Motor neuron (in vitro differentiated cells): Measurements from ENCODE around the gene MADCAM1. TPM values are rescaled to one million over a fixed set of nuclear protein-coding genes. Genes with fewer than 3 reads are reported as not detected.
A peak's percentile ranks its signal among the peaks of the same experiment; 100 is the strongest.

ENCODE experiments used
- ATAC-seq, 8 experiments: fragments of 200-7000 bp; cut with Tn5 transposase; replicated peaks in 6 of 8; 2 replicates each; pipeline ENCODE4 v1.8.0; 2021; ENCODE audit warnings: mild to moderate bottlenecking in 8 of 8, moderate library complexity in 8 of 8
- H3K27ac ChIP-seq, 2 donors: fragments of 250-450 bp; sonication (Bioruptor Pico); 2 replicates each; pipeline ENCODE4 v1.9.0; 2021; ENCODE audit warnings: antibody characterized with exemption in 2 of 2, mild to moderate bottlenecking in 2 of 2, moderate library complexity in 1 of 2
- H3K4me1 ChIP-seq, 2 donors: fragments of 250-450 bp; sonication (Bioruptor Pico); replicated peaks in 1 of 2; 2 replicates each; pipeline ENCODE4 v1.6.1; 2021; ENCODE audit warnings: antibody characterized with exemption in 2 of 2, mild to moderate bottlenecking in 2 of 2, moderate library complexity in 1 of 2
- H3K4me3 ChIP-seq, 5 donors: fragments of 250-450 bp; sonication (Bioruptor Pico); 2 replicates each; pipeline ENCODE4 v1.9.0; 2021; ENCODE audit warnings: antibody characterized with exemption in 5 of 5, mild to moderate bottlenecking in 5 of 5, moderate library complexity in 4 of 5
- WGBS, 10 experiments: fragments of 450-650 bp; shearing (Covaris generic); methylation state at CpG; one replicate each; pipeline ENCODE4 v1.0.0; 2022; 5-methylcytosine and 5-hydroxymethylcytosine counted together
- in situ Hi-C, 9 experiments: fragments of 400-800 bp; cut with MboI; loops; one replicate each; pipeline ENCODE4 v1.15.0; 2021; ENCODE audit warnings: low sequenced_read_pairs in 9 of 9, low pct_unique_long_range_greater_than_20kb in 2 of 9; ENCODE audit not compliant: unreplicated experiment in 9 of 9
- total RNA-seq, 8 experiments: library from RNA; unstranded; fragments of 300-600 nt; gene quantifications; 2 replicates each; pipeline versions ENCODE4 v1.2.3 to v1.2.4, GENCODE V29; 2022

MADCAM1 gene
- total RNA-seq, 8 experiments from 2014 or later: 0.27 to 1.3 (median 0.57) TPM

- no peak for ATAC-seq
- peak overlapping the region; percentile 91 to 92 for H3K27ac ChIP-seq
- peaks cover 13 to 17% of the 10 kb centered on the region in 2 donors for H3K4me1 ChIP-seq
- in situ Hi-C loops: no loop called here
- WGBS, 10 experiments: 33 to 100% (median 81%) methylated on average over 1 to 12 of the region's 38 CpGs; no CpG with 5 or more reads in 4 of the 10 experiments
- H3K4me3 ChIP-seq: peak overlapping the region; percentile 71 to 83 (median 79)
These were observed 34.1 kb downstream of the MADCAM1 start for GRCh38 chr19:530134-531008.

- in situ Hi-C loops: no loop called here
- ATAC-seq: peak; percentile 58 to 85 (median 77)
- 0% methylated on average over 4 of the region's 103 CpGs; no CpG with 5 or more reads in 9 of the 10 experiments for WGBS, 10 experiments
- Histone ChIP-seq H3K4me3 (peak overlapping the region; percentile 71 to 83 (median 79)), H3K4me1 (peaks cover 13 to 14% of the 10 kb centered on the region in 2 donors), H3K27ac (peak overlapping the region; percentile 91 to 92)
These were observed 34.9 kb downstream of the MADCAM1 start for GRCh38 chr19:531009-531752.

GRCh38 chr19:531753-532560 is 35.7 kb downstream of the MADCAM1 start, which contains the start of gene CDC34:
Gene CDC34 (plus strand): TSS chr19:531760. CDS start chr19:531932, 172 bp downstream.
- in situ Hi-C loops: no loop called here
- H3K4me3 ChIP-seq: peak within 1 kb of the TSS; percentile 71 to 83 (median 79)
- ATAC-seq: peak; percentile 2 to 31 (median 10)
- WGBS, 10 experiments: 0% methylated on average over 1 to 18 of the region's 84 CpGs; no CpG with 5 or more reads in 7 of the 10 experiments
- H3K27ac ChIP-seq: peak within 1 kb of the TSS; percentile 91 to 92
- H3K4me1 ChIP-seq: peaks cover 13% of the 10 kb centered on the region in 2 donors

GRCh38 chr19:532561-533363 is 36.5 kb downstream of the MADCAM1 start:
- ATAC-seq: peak; percentile 16 to 34 (median 24)
- in situ Hi-C loops: no loop called here
- WGBS, 10 experiments: 0 to 2% (median 1%) methylated on average over 1 to 21 of the region's 47 CpGs; no CpG with 5 or more reads in 4 of the 10 experiments
- H3K4me1 ChIP-seq: peaks cover 13% of the 10 kb centered on the region in 2 donors
- H3K27ac ChIP-seq: peak overlapping the region; percentile 91 to 92
- peak overlapping the region; percentile 71 to 83 (median 79) for H3K4me3 ChIP-seq

- Histone ChIP-seq H3K4me3 (peak overlapping the region; percentile 71 to 83 (median 79)), H3K27ac (peak overlapping the region; percentile 91 to 92), H3K4me1 (peaks cover 13% of the 10 kb centered on the region in 2 donors)
- ATAC-seq: no peak
- in situ Hi-C loops: no loop called here
- 6 to 100% (median 73%) methylated on average over 1 to 6 of the region's 25 CpGs; no CpG with 5 or more reads in 5 of the 10 experiments for WGBS, 10 experiments
These were observed 37.2 kb downstream of the MADCAM1 start for GRCh38 chr19:533364-534058.

GRCh38 chr19:534088-534487 is 37.8 kb downstream of the MADCAM1 start:
- peaks cover 13% of the 10 kb centered on the region in 2 donors for H3K4me1 ChIP-seq
- ATAC-seq: no peak
- no peak overlapping the region for H3K27ac ChIP-seq
- in situ Hi-C loops: no loop called here
- peak overlapping the region in 3 of 5 donors; percentile 71 to 83 (median 72) for H3K4me3 ChIP-seq
- 80 to 92% methylated on average over 1 to 2 of the region's 14 CpGs; no CpG with 5 or more reads in 8 of the 10 experiments for WGBS, 10 experiments

- WGBS, 10 experiments: 100% methylated on average over 2 to 3 of the region's 16 CpGs; no CpG with 5 or more reads in 8 of the 10 experiments
- in situ Hi-C loops: no loop called here
- H3K27ac ChIP-seq: no peak overlapping the region
- no peak for ATAC-seq
- peaks cover 13% of the 10 kb centered on the region in 2 donors for H3K4me1 ChIP-seq
- no peak overlapping the region for H3K4me3 ChIP-seq
These were observed 38.9 kb downstream of the MADCAM1 start for GRCh38 chr19:535017-535835.

- no peak for ATAC-seq
- in situ Hi-C loops: no loop called here
- no peak overlapping the region for H3K27ac ChIP-seq
- peaks cover 8 to 9% of the 10 kb centered on the region in 2 donors for H3K4me1 ChIP-seq
- no peak overlapping the region for H3K4me3 ChIP-seq
- 85 to 100% (median 93%) methylated on average over 2 to 14 of the region's 55 CpGs; no CpG with 5 or more reads in 7 of the 10 experiments for WGBS, 10 experiments
These were observed 40.0 kb downstream of the MADCAM1 start for GRCh38 chr19:536031-536880.

GRCh38 chr19:536881-537404 is 40.7 kb downstream of the MADCAM1 start:
- Histone ChIP-seq H3K4me1 (peaks cover 8 to 9% of the 10 kb centered on the region in 2 donors), H3K27ac (no peak overlapping the region), H3K4me3 (no peak overlapping the region)
- in situ Hi-C loops: no loop called here
- ATAC-seq: no peak
- WGBS, 10 experiments: 100% methylated on average over 1 of the region's 26 CpGs; no CpG with 5 or more reads in 9 of the 10 experiments
